H9 (cell line): ENCODE data around the gene OVOL1. TPM values are rescaled to one million over a fixed set of nuclear protein-coding genes. Genes with fewer than 3 reads are reported as not detected.

Experiments used
- DNase-seq: peaks from one replicate; pipeline ENCODE4 v3.0.0-alpha.2; 2017
- H2AFZ ChIP-seq: one replicate; pipeline ENCODE4 v1.6.1; 2013; ENCODE audit warnings: mild to moderate bottlenecking, low read length, control low read depth, moderate library complexity
- H2AK5ac ChIP-seq: 2 replicates; pipeline ENCODE4 v1.6.1; 2013; ENCODE audit warnings: low read length, control low read depth, mixed read lengths; ENCODE audit not compliant: insufficient read length
- H2BK120ac ChIP-seq: one replicate; pipeline ENCODE4 v1.6.1; 2013; ENCODE audit warnings: low read depth, mild to moderate bottlenecking, low read length, control low read depth, inconsistent platforms; ENCODE audit not compliant: poor library complexity, severe bottlenecking
- H2BK12ac ChIP-seq: 2 replicates; pipeline ENCODE4 v1.6.1; 2013; ENCODE audit warnings: low read length, control low read depth, mixed read lengths, low read depth; ENCODE audit not compliant: insufficient read length
- H2BK15ac ChIP-seq: 2 replicates; pipeline ENCODE4 v1.6.1; 2013; ENCODE audit warnings: low read depth, low read length, control low read depth
- H2BK20ac ChIP-seq: one replicate; pipeline ENCODE4 v1.6.1; 2013; ENCODE audit warnings: low read depth, mild to moderate bottlenecking, low read length, control low read depth, inconsistent platforms; ENCODE audit not compliant: poor library complexity, severe bottlenecking
- H2BK5ac ChIP-seq: 2 replicates; pipeline ENCODE4 v1.6.1; 2013; ENCODE audit warnings: low read length, control low read depth, mixed read lengths; ENCODE audit not compliant: insufficient read length
- H3K14ac ChIP-seq: 2 replicates; pipeline ENCODE4 v1.6.1; 2013; ENCODE audit warnings: low read length, control low read depth; ENCODE audit not compliant: insufficient read depth
- H3K18ac ChIP-seq: 2 replicates; pipeline ENCODE4 v1.6.1; 2013; ENCODE audit warnings: low read depth, mild to moderate bottlenecking, mixed read lengths, low read length, control low read depth; ENCODE audit not compliant: insufficient read length
- H3K23ac ChIP-seq: 2 replicates; pipeline ENCODE4 v1.6.1; 2013; ENCODE audit warnings: low read length, control low read depth, mixed read lengths, low read depth; ENCODE audit not compliant: insufficient read length
- H3K23me2 ChIP-seq: 2 replicates; pipeline ENCODE4 v1.6.1; 2013; ENCODE audit warnings: low read depth, mild to moderate bottlenecking, mixed read lengths, low read length, control low read depth; ENCODE audit not compliant: insufficient read length, poor library complexity, severe bottlenecking
- H3K27ac ChIP-seq: 2 replicates; pipeline ENCODE4 v1.5.1; 2013; ENCODE audit warnings: low read length, control low read depth, mixed read lengths, low read depth; ENCODE audit not compliant: insufficient read length
- H3K27me3 ChIP-seq: 2 replicates; pipeline ENCODE4 v1.6.1; 2013; ENCODE audit warnings: low read length, control low read depth, inconsistent platforms; ENCODE audit not compliant: insufficient read depth
- H3K4ac ChIP-seq: 2 replicates; pipeline ENCODE4 v1.6.1; 2013; ENCODE audit warnings: low read depth, mild to moderate bottlenecking, control low read depth, inconsistent platforms, low read length, moderate library complexity
- H3K4me1 ChIP-seq: 2 replicates; pipeline ENCODE4 v1.6.1; 2013; ENCODE audit warnings: low read length, control low read depth, inconsistent platforms; ENCODE audit not compliant: insufficient read depth
- H3K4me2 ChIP-seq: 2 replicates; pipeline ENCODE4 v1.6.1; 2013; ENCODE audit warnings: low read length, control low read depth, mixed read lengths; ENCODE audit not compliant: insufficient read length, insufficient read depth
- H3K56ac ChIP-seq: 2 replicates; pipeline ENCODE4 v1.6.1; 2013; ENCODE audit warnings: low read depth, mild to moderate bottlenecking, mixed read lengths, low read length, control low read depth; ENCODE audit not compliant: insufficient read length
- H3K79me1 ChIP-seq: 2 replicates; pipeline ENCODE4 v1.6.1; 2013; ENCODE audit warnings: low read depth, mild to moderate bottlenecking, moderate library complexity, low read length, control low read depth, inconsistent platforms; ENCODE audit not compliant: insufficient read depth, poor library complexity, severe bottlenecking
- H3K79me2 ChIP-seq: 2 replicates; pipeline ENCODE4 v1.6.1; 2013; ENCODE audit warnings: low read length, control low read depth, inconsistent platforms; ENCODE audit not compliant: insufficient read depth
- H3K9ac ChIP-seq: 2 replicates; pipeline ENCODE4 v1.6.1; 2013; ENCODE audit warnings: low read length, control low read depth, mixed read lengths; ENCODE audit not compliant: insufficient read length; ENCODE audit errors: extremely low read depth
- H3K9me3 ChIP-seq: one replicate; pipeline ENCODE4 v1.6.1; 2013; ENCODE audit warnings: low read depth, low read length, inconsistent platforms; ENCODE audit not compliant: control insufficient read depth
- H3T11ph ChIP-seq: one replicate; pipeline ENCODE4 v1.6.1; 2013; ENCODE audit warnings: mild to moderate bottlenecking, low read length, control low read depth, inconsistent platforms
- H4K20me1 ChIP-seq: one replicate; pipeline ENCODE4 v1.6.1; 2013; ENCODE audit not compliant: control insufficient read depth, insufficient read length, insufficient read depth
- H4K5ac ChIP-seq: 2 replicates; pipeline ENCODE4 v1.6.1; 2013; ENCODE audit warnings: low read depth, mild to moderate bottlenecking, mixed read lengths, low read length, control low read depth; ENCODE audit not compliant: insufficient read length
- H4K8ac ChIP-seq: replicated peaks from 2 replicates; pipeline ENCODE4 v1.6.1; 2013; ENCODE audit warnings: low read length, control low read depth, mixed read lengths, low read depth; ENCODE audit not compliant: insufficient read length
- H4K91ac ChIP-seq: 2 replicates; pipeline ENCODE4 v1.6.1; 2013; ENCODE audit warnings: low read depth, mild to moderate bottlenecking, moderate library complexity, mixed read lengths, low read length, control low read depth; ENCODE audit not compliant: insufficient read length
- H3K27ac Mint-ChIP-seq, 3 experiments: 2 replicates in 2 of 3; 3 replicates in 1 of 3; pipeline ENCODE4 v1.8.0; 2020 to 2021; ENCODE audit warnings: mixed read lengths in 3 of 3, mild to moderate bottlenecking in 1 of 3, moderate library complexity in 1 of 3
- H3K27me3 Mint-ChIP-seq: 2 replicates; pipeline ENCODE4 v1.8.0; 2021; ENCODE audit warnings: low read depth, mild to moderate bottlenecking, moderate library complexity, mixed read lengths
- H3K36me3 Mint-ChIP-seq, 3 experiments: 2 replicates in 2 of 3; 3 replicates in 1 of 3; pipeline ENCODE4 v1.8.0; 2020 to 2021; ENCODE audit warnings: low read depth in 3 of 3, mixed read lengths in 3 of 3; ENCODE audit not compliant: insufficient read depth in 1 of 3
- H3K4me1 Mint-ChIP-seq, 2 experiments: 2 replicates each; pipeline ENCODE4 v1.8.0; 2020; ENCODE audit warnings: mixed read lengths in 2 of 2
- H3K4me3 Mint-ChIP-seq, 2 experiments: 2 replicates in 1 of 2; 3 replicates in 1 of 2; pipeline ENCODE4 v1.8.0; 2020 to 2021; ENCODE audit warnings: mild to moderate bottlenecking in 2 of 2, mixed read lengths in 2 of 2, moderate library complexity in 1 of 2
- H3K9me3 Mint-ChIP-seq, 2 experiments: 2 replicates in 1 of 2; 3 replicates in 1 of 2; pipeline ENCODE4 v1.8.0; 2020; ENCODE audit warnings: mild to moderate bottlenecking in 2 of 2, mixed read lengths in 2 of 2, moderate library complexity in 1 of 2
- WGBS: extraction: QIAGEN DNeasy Blood & Tissue Kit; methylation state at CpG from one replicate; pipeline ENCODE4 v1.1.7; 2013; ENCODE audit warnings: missing lambda C conversion rate, low lambda C conversion rate, mixed read lengths; ENCODE audit not compliant: insufficient read length; ENCODE audit errors: extremely low coverage; 5-methylcytosine and 5-hydroxymethylcytosine counted together
- total RNA-seq: library from RNA; stranded (reverse); gene quantifications from 2 replicates; pipeline ENCODE4 v1.2.1, GENCODE V29; 2021
- TF ChIP-seq, protein P1 (sequence below): fragments of 200-600 bp; sonication (generic); conservative IDR thresholded peaks from 3 replicates; pipeline ENCODE4 v1.8.0; 2021; ENCODE audit warnings: antibody characterized with exemption, mild to moderate bottlenecking

OVOL1 gene
- total RNA-seq, 1 experiment from 2014 or later, result 5.1 TPM

DNA sequence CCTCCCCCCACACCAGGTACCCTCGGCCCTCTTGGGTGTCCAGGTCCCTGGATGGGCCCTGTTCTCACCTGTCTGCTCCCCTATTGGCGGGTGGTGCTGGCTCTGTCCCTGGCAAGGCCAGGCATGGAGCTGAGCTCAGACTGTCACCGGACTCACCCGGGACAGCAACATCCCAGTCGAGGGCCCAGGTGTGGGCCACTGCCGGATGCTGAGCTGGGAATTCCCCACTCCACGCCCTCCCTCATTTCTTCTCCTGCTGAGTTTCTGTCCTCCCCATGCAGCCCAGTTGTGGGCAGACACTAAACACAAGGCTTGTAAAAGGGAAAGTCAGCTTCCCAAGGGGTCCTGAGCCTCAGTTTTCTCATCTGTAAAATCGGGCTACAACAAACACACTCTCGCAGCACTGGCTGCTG is 4.0 kb upstream of the OVOL1 start:
- Histone ChIP-seq H4K5ac (no peak overlapping the region), H2BK5ac (no peak overlapping the region), H4K8ac (no peak overlapping the region), H3K23me2 (peaks cover 17% of the 10 kb centered on the region), H3K4ac (no peak overlapping the region), H3K9ac (no peak overlapping the region), H4K20me1 (no peaks in the 10 kb centered on the region), H3K9me3 (no peaks in the 10 kb centered on the region), H3K4me2 (no peak overlapping the region), H3K14ac (no peak overlapping the region), H2BK20ac (no peak overlapping the region), H3K79me2 (no peaks in the 10 kb centered on the region), H3K4me1 (0 out of 2 replicates have a peak, but pooled peaks cover 1% of the 10 kb centered on the region), H2BK15ac (no peak overlapping the region), H3K27me3 (peaks cover 21% of the 10 kb centered on the region; the same call in 1 of the 2 replicates), H3K56ac (no peak overlapping the region), H4K91ac (no peak overlapping the region), H3K79me1 (no peaks in the 10 kb centered on the region), H3K23ac (no peak overlapping the region), H3T11ph (no peak overlapping the region), H2AK5ac (no peak overlapping the region), H3K27ac (no peak overlapping the region), H2BK12ac (no peak overlapping the region), H3K18ac (no peak overlapping the region), H2AFZ (no peak overlapping the region), H2BK120ac (no peak overlapping the region)
- Mint-ChIP-seq H3K9me3 (peaks cover 0 to 2% of the 10 kb centered on the region in 2 experiments; a peak in 1 of 5 replicates), H3K4me3 (no peak overlapping the region), H3K27me3 (peaks cover 59% of the 10 kb centered on the region), H3K4me1 (peaks cover 16 to 17% of the 10 kb centered on the region in 2 experiments), H3K36me3 (peaks cover 0 to 6% (median 3%) of the 10 kb centered on the region in 3 experiments; a peak in 3 of 7 replicates), H3K27ac (no peak overlapping the region)
- WGBS, result no CpG with 5 or more reads among the region's 9 CpGs
- TF ChIP-seq, protein P1, sequence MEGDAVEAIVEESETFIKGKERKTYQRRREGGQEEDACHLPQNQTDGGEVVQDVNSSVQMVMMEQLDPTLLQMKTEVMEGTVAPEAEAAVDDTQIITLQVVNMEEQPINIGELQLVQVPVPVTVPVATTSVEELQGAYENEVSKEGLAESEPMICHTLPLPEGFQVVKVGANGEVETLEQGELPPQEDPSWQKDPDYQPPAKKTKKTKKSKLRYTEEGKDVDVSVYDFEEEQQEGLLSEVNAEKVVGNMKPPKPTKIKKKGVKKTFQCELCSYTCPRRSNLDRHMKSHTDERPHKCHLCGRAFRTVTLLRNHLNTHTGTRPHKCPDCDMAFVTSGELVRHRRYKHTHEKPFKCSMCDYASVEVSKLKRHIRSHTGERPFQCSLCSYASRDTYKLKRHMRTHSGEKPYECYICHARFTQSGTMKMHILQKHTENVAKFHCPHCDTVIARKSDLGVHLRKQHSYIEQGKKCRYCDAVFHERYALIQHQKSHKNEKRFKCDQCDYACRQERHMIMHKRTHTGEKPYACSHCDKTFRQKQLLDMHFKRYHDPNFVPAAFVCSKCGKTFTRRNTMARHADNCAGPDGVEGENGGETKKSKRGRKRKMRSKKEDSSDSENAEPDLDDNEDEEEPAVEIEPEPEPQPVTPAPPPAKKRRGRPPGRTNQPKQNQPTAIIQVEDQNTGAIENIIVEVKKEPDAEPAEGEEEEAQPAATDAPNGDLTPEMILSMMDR, result no peak
- no peak for DNase-seq
